Measurements from ENCODE around the gene SEMA5B.
A peak's percentile ranks its signal among the peaks of the same experiment; 100 is the strongest.

Gene SEMA5B

GRCh38 chr3:122920986-122921385 is 106.6 kb downstream of the SEMA5B start:
- no peak for DNase-seq

GRCh38 chr3:122919291-122919610 is 108.3 kb downstream of the SEMA5B start:
- no peak for DNase-seq

- DNase-seq = no peak
Observed at GRCh38 chr3:122918576-122919290, 108.8 kb downstream of the SEMA5B start.

GRCh38 chr3:122917412-122917811 is 110.2 kb downstream of the SEMA5B start:
- DNase-seq = no peak

- no peak for DNase-seq
Observed at GRCh38 chr3:122916580-122916979, 111.0 kb downstream of the SEMA5B start.

GRCh38 chr3:122916084-122916483 is 111.5 kb downstream of the SEMA5B start:
- no peak for DNase-seq

GRCh38 chr3:122915300-122916055 is 112.1 kb downstream of the SEMA5B start:
- no peak for DNase-seq

GRCh38 chr3:122913539-122914100 is 113.9 kb downstream of the SEMA5B start:
- DNase-seq = no peak

GRCh38 chr3:122912772-122913538 is 114.6 kb downstream of the SEMA5B start:
- DNase-seq = no peak

- DNase-seq = no peak
Observed at GRCh38 chr3:122911901-122912300, 115.7 kb downstream of the SEMA5B start.

GRCh38 chr3:122908251-122908650 is 119.3 kb downstream of the SEMA5B start:
- DNase-seq = no peak

- no peak for DNase-seq
Observed at GRCh38 chr3:122907471-122907870, 120.1 kb downstream of the SEMA5B start.

- DNase-seq = no peak
Observed at GRCh38 chr3:122903171-122903570, 124.4 kb downstream of the SEMA5B start.

- no peak for DNase-seq
Observed at GRCh38 chr3:122902326-122902725, 125.2 kb downstream of the SEMA5B start.

GRCh38 chr3:122898298-122898697 is 129.3 kb downstream of the SEMA5B start:
- no peak for DNase-seq

- DNase-seq = no peak
Observed at GRCh38 chr3:122893754-122894668, 133.6 kb downstream of the SEMA5B start.

- no peak for DNase-seq
Observed at GRCh38 chr3:122893282-122893681, 134.3 kb downstream of the SEMA5B start.

- no peak for DNase-seq
Observed at GRCh38 chr3:122892118-122892960, 135.2 kb downstream of the SEMA5B start.

GRCh38 chr3:122890720-122891220 is 136.8 kb downstream of the SEMA5B start:
- no peak for DNase-seq

GRCh38 chr3:122890077-122890719 is 137.4 kb downstream of the SEMA5B start:
- DNase-seq = peak; percentile 13

- no peak for DNase-seq
Observed at GRCh38 chr3:122886946-122887345, 140.6 kb downstream of the SEMA5B start.

Measured in stimulated activated CD4-positive, alpha-beta T cell treated with anti-CD3 and anti-CD28 coated beads, Interleukin-15, amount 100 ng/mL, for 24 hours (primary cell).